Heart right ventricle (tissue), 16 donors: ENCODE results near the gene HNF4A. TPM values are rescaled to one million over a fixed set of nuclear protein-coding genes. Genes with fewer than 3 reads are reported as not detected.

Experiments
- ATAC-seq, 8 donors: fragments of 200-7000 bp; cut with Tn5 transposase; one replicate each; pipeline ENCODE4 v1.9.1; 2020; ENCODE audit warnings: mild to moderate bottlenecking in 8 of 8, moderate library complexity in 8 of 8, moderate number of reproducible peaks in 1 of 8
- DNase-seq, 2 donors: peaks; one replicate each; pipeline ENCODE4 v3.0.0-alpha.2; 2020
- H3K27ac ChIP-seq, 10 donors: fragments of 200-600 bp; sonication (generic) in 2 of 10; one replicate each; pipeline versions ENCODE4 v1.5.0 to v1.8.0; 2020 to 2022; ENCODE audit warnings: mild to moderate bottlenecking in 3 of 10
- H3K27me3 ChIP-seq, 7 donors: fragments of 200-600 bp; one replicate each; pipeline ENCODE4 v1.8.0; 2021 to 2022; ENCODE audit warnings: mild to moderate bottlenecking in 2 of 7
- H3K36me3 ChIP-seq, 9 donors: fragments of 200-600 bp; sonication (generic) in 1 of 9; one replicate each; pipeline versions ENCODE4 v1.5.0 to v1.8.0; 2020 to 2022; ENCODE audit warnings: mild to moderate bottlenecking in 2 of 9
- H3K4me1 ChIP-seq, 9 donors: fragments of 200-600 bp; sonication (generic) in 1 of 9; one replicate each; pipeline versions ENCODE4 v1.5.0 to v1.8.0; 2020 to 2022; ENCODE audit warnings: mild to moderate bottlenecking in 4 of 9
- H3K4me3 ChIP-seq, 10 donors: fragments of 200-600 bp; sonication (generic) in 2 of 10; one replicate each; pipeline versions ENCODE4 v1.5.0 to v1.8.0; 2020 to 2022; ENCODE audit warnings: mild to moderate bottlenecking in 7 of 10, moderate library complexity in 2 of 10
- H3K9me3 ChIP-seq, 11 donors: fragments of 200-600 bp in 10 of 11; sonication (generic) in 2 of 11; one replicate each; pipeline versions ENCODE4 v1.5.0 to v1.8.0; 2013 to 2022; ENCODE audit warnings: mild to moderate bottlenecking in 2 of 11, control low read depth in 1 of 11, moderate library complexity in 1 of 11
- WGBS, 2 donors: extraction: QIAGEN DNeasy Blood & Tissue Kit; methylation state at CpG; one replicate each; pipeline ENCODE4 v1.1.7; 2013; ENCODE audit warnings: inconsistent platforms in 1 of 2; 5-methylcytosine and 5-hydroxymethylcytosine counted together
- intact Hi-C, 10 donors: fragments of 100-400 bp; cut with DNase I; formaldehyde crosslinking; loops; one replicate each; pipeline versions ENCODE4 v1.11.1 to v1.14.2; 2022
- polyA plus RNA-seq, 2 donors: library from polyadenylated mRNA; stranded (reverse); fragments of 200-250 nt; gene quantifications; one replicate each; pipeline ENCODE4 v1.2.3, GENCODE V29; 2013
- total RNA-seq, 10 donors: library from RNA; stranded (reverse); fragmentation: NEBNext Ultra II Directional in 3 of 10; extraction: Animal tissue kit (Norgen Biotek cat#: 25700) in 3 of 10; gene quantifications; one replicate each; pipeline versions ENCODE4 v1.2.1 to v1.2.4, GENCODE V29; 2021 to 2023
- TF ChIP-seq, protein P1 (sequence below), 9 donors: fragments of 200-600 bp; sonication (generic) in 2 of 9; IDR thresholded peaks; one replicate each; pipeline versions ENCODE4 v1.5.0 to v1.8.0; 2021 to 2022; ENCODE audit warnings: antibody characterized with exemption in 9 of 9, mild to moderate bottlenecking in 5 of 9, moderate library complexity in 1 of 9
- donor health status: Arrhythmogenic right ventricular cardiomyopathy.
- donor health status: ischemic (EF 13 %, LVEDD 7.1; RV severe dilation, severe dysfunction).
- donor health status: healthy with polysubstance abuse.
- donor health status: DM: no; HTN: yes; CAD: no.
- donor health status: DM: no; HTN: no; CAD: no.
- donor health status: ischemic (EF 25% LVEDD 6.9; RV normal size, moderate dysfunction).
- donor health status: ischemic (EF 25% LVEDD 5.7; RV mildly dilated, moderate dysfunction).
- donor health status: healthy.
- donor health status: DM: yes; HTN: yes; CAD: no.
- donor health status: Ischemic cardiomyopathy.
- donor health status: ischemic (EF 35%, LVEDD 5.7; RV mildly dilated, moderate dysfunction).
- donor health status: nonischemic (EF 11% LVEDD 7.7; RV severe dilation, severe dysfunction).
- donor health status: DM: yes; HTN: yes; CAD: no.
- donor health status: PGD.
- donor health status: ischemic (EF 29% LVEDD 5.4; RV normal size, mild dysfunction).
- donor health status: nonischemic (EF 23%, LVEDD 6.1; RV moderate dilation, normal function).

HNF4A gene
- total and polyA plus RNA-seq, 12 donors, result under 0.01 TPM; not detected in 11

DNA sequence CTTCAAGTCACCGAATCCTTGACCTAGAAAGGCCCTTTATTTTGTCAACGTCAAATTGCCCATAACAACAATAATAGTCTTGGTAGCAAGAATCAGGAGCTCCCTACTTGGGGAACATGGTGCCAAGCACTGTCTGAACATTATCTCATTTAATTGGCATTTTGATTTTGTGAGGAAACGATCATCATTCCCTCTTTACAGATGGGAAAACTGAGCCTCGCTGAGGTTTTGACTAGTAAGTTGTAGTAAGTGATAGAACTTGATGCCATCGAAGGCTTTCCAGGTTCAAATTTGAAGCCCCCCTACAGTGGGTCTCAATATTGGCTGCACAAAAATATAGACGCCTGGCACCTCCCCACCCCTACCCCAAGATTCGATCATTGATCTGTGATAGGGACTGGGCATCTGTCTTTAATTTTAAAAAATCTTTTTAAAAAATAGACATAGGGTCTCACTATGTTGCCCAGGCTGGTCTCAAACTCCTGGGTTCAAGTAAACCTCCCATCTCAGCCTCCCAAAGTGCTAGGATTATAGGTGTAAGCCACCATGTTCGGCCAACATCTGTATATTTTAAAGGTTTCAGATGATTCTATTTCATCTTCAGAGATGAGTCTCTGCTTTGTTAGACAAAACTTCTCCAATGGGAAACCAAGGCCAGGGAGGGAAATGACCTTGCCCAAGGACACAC, 36.7 kb downstream of the HNF4A start:
- Histone ChIP-seq H3K27me3 (peaks cover 0 to 32% (median 15%) of the 10 kb centered on the region in 7 donors), H3K4me3 (no peak overlapping the region), H3K9me3 (no peaks in the 10 kb centered on the region), H3K27ac (no peak overlapping the region), H3K4me1 (peaks cover 0 to 6% (median 0%) of the 10 kb centered on the region in 9 donors), H3K36me3 (no peaks in the 10 kb centered on the region)
- intact Hi-C loops, result loop anchor here in 5 of 10 donors (5.0 to 10.0 kb wide), 5 partner anchors 65 to 343 kb away; no protein-coding TSS in a partner anchor
- WGBS, 2 donors, result 95 to 96% methylated on average over 8 of the region's 8 CpGs
- TF ChIP-seq, protein P1, sequence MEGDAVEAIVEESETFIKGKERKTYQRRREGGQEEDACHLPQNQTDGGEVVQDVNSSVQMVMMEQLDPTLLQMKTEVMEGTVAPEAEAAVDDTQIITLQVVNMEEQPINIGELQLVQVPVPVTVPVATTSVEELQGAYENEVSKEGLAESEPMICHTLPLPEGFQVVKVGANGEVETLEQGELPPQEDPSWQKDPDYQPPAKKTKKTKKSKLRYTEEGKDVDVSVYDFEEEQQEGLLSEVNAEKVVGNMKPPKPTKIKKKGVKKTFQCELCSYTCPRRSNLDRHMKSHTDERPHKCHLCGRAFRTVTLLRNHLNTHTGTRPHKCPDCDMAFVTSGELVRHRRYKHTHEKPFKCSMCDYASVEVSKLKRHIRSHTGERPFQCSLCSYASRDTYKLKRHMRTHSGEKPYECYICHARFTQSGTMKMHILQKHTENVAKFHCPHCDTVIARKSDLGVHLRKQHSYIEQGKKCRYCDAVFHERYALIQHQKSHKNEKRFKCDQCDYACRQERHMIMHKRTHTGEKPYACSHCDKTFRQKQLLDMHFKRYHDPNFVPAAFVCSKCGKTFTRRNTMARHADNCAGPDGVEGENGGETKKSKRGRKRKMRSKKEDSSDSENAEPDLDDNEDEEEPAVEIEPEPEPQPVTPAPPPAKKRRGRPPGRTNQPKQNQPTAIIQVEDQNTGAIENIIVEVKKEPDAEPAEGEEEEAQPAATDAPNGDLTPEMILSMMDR (IDR thresholded peaks at IDR 0.05), result no peak
- DNase-seq (no peak), ATAC-seq (no peak)

DNA sequence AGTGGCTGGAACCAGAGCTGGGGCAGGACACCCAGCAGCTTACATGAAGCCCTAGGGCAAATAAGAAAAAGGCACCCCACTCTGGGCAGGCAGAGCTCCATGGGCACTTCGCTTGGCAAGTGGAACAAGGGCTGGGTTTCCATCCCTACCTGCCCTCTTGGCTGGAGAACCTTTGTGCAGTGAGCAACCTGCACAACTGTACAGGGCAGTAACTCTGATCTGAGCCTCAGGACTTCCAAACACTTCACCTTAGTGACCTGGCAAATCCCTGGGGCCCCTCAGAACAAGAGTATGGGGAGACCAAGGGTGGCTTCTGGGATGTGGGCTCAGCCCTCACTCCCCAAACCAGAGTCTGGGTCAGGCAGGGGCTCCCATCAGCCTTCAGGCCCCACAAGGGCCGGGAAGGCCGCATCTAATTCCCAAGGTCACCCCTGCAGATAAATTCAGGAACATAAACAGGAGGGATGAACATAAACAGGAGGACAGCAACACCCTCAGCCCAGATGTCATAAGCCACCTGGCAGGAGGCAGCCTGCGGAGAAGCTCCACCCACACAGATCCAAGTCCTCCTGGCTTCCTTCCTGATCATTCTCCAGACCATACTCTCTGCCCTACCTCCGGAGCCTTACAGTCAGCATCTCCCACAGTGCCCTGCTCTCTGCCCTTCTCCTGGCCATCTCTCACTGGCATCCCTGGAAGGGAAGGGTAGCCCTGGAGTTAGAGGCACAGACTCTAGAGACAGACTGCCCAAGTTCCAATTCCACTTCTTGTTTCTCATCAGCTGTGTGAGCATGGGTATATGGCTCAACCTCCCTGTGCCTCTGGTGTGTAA, 37.5 kb downstream of the HNF4A start:
- Histone ChIP-seq H3K27ac (no peak overlapping the region), H3K27me3 (peaks cover 0 to 24% (median 15%) of the 10 kb centered on the region in 7 donors), H3K9me3 (no peaks in the 10 kb centered on the region), H3K36me3 (no peaks in the 10 kb centered on the region), H3K4me1 (peaks cover 0 to 6% (median 0%) of the 10 kb centered on the region in 9 donors), H3K4me3 (no peak overlapping the region)
- TF ChIP-seq, protein P1 (IDR thresholded peaks at IDR 0.05), result no peak
- ATAC-seq, result no peak
- intact Hi-C loops, result loop anchor here in 5 of 10 donors (5.0 to 10.0 kb wide), 5 partner anchors 64 to 342 kb away; no protein-coding TSS in a partner anchor
- DNase-seq, result no peak
- WGBS, 2 donors, result 60 to 74% methylated on average over 5 of the region's 5 CpGs

DNA sequence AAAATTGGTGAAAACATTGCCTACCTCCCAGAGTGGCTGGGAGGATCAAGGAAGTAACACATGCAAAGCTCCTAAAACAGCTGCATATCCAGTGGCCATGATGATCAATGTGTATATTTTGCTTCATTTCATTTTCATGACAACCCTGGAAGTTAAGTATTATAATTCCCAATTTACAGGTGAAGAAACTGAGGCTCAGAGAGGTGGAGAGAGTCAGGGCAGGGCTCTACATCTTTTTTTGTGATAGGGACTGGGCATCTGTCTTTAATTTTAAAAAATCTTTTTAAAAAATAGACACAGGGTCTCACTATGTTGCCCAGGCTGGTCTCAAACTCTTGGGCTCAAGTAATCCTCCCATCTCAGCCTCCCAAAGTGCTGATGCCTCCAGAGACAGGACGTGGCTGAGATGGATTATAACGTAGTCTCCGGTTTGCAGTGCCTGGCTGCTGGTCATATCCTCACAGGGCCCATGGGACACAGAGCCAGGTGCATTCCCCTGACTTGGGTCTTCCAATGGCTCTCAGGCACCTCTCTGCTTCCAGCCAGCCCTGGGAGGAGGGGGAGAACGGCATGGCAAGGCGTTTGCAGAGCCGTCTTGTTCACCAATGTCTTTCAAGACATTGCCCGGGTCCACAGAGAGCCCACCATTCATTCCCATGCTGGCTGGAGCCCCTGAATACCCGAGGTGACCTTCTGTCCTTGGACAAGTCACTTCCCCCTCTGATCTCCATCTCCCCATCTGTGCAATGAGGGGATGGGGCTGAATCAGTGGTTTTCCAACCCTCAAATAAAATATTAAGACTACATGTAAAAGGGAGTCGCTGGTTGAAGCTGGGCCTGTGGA, 38.3 kb downstream of the HNF4A start:
- WGBS, 2 donors, result 71 to 73% methylated on average over 9 of the region's 9 CpGs
- TF ChIP-seq, protein P1 (IDR thresholded peaks at IDR 0.05), result no peak
- peaks cover 0 to 21% (median 12%) of the 10 kb centered on the region in 7 donors for H3K27me3 ChIP-seq
- DNase-seq, result no peak
- H3K27ac ChIP-seq, result no peak overlapping the region
- no peaks in the 10 kb centered on the region for H3K36me3 ChIP-seq
- H3K4me1 ChIP-seq, result peaks cover 0 to 1% (median 0%) of the 10 kb centered on the region in 9 donors
- ATAC-seq, result no peak
- H3K9me3 ChIP-seq, result no peaks in the 10 kb centered on the region
- H3K4me3 ChIP-seq, result no peak overlapping the region
- intact Hi-C loops, result loop anchor here in 5 of 10 donors (5.0 to 10.0 kb wide), 5 partner anchors 63 to 341 kb away; no protein-coding TSS in a partner anchor

DNA sequence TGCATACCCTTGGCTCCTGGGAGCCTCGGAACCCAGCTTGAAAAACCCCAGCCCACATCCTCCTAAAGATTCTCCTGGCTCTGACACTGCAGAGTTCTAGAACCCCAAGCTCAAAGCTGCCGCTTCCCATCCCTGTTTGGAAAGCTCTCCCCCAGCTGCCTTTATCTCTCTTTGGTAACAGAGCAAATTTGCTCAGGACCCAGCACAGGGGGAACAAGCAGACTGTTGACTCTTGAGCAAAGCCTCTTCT, 38.9 kb downstream of the HNF4A start:
- no peak overlapping the region for H3K4me3 ChIP-seq
- DNase-seq (no peak), ATAC-seq (no peak)
- no peaks in the 10 kb centered on the region for H3K36me3 ChIP-seq
- intact Hi-C loops, result loop anchor here in 5 of 10 donors (5.0 to 10.0 kb wide), 5 partner anchors 63 to 340 kb away; no protein-coding TSS in a partner anchor
- TF ChIP-seq, protein P1 (IDR thresholded peaks at IDR 0.05), result no peak
- H3K27ac ChIP-seq, result no peak overlapping the region
- no peaks in the 10 kb centered on the region for H3K9me3 ChIP-seq
- peaks cover 0 to 15% (median 8%) of the 10 kb centered on the region in 7 donors for H3K27me3 ChIP-seq
- H3K4me1 ChIP-seq, result no peaks in the 10 kb centered on the region
- 69 to 88% methylated on average over 2 of the region's 2 CpGs for WGBS, 2 donors
